Skeletal muscle satellite cell (primary cell): ENCODE data around the gene TBC1D3B.
"Not testable (repeated sequence)": the region's sequence is repeated elsewhere in the genome, so short reads cannot be mapped to it uniquely, and the experiment has no call there.

Experiments used
- H3K27me3 ChIP-seq: 2 replicates; pipeline ENCODE4 v1.7.0; 2013; ENCODE audit warnings: low read length; ENCODE audit not compliant: control insufficient read depth, insufficient read depth
- H3K36me3 ChIP-seq: 2 replicates; pipeline ENCODE4 v1.7.0; 2013; ENCODE audit warnings: mild to moderate bottlenecking, control low read depth, low read length; ENCODE audit not compliant: insufficient read depth
- H3K4me1 ChIP-seq: 2 replicates; pipeline ENCODE4 v1.7.0; 2013; ENCODE audit warnings: low read length; ENCODE audit not compliant: control insufficient read depth, insufficient read depth
- H3K4me2 ChIP-seq: 2 replicates; pipeline ENCODE4 v1.7.0; 2013; ENCODE audit warnings: mild to moderate bottlenecking, low read length
- H3K4me3 ChIP-seq: 2 replicates; pipeline ENCODE4 v1.7.0; 2013; ENCODE audit warnings: low read length
- H3K9ac ChIP-seq: 2 replicates; pipeline ENCODE4 v1.7.0; 2013; ENCODE audit warnings: mild to moderate bottlenecking, low read depth, low read length, moderate library complexity
- H3K9me3 ChIP-seq: replicated peaks from 2 replicates; pipeline ENCODE4 v1.7.0; 2013; ENCODE audit warnings: mild to moderate bottlenecking, control low read depth, low read length

Gene TBC1D3B

DNA sequence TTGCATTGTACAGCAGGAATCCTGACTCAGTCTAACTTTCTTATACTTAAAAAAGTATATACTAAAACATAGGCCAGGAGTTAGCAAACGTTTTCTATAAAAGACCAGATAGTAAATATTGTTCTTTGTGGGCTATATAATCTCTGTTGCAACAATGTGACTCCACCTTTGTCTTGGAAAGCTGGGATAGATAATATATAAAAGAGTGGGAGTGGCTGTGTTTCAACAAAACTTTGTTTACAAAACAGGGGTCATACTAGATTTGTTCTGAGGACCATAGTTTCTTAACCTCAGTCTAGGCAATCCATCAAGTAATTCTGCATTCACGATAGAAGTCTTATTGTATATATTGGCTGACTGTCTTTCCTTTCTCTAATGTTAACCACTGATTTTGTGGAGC, 9.0 kb upstream of the TBC1D3B start:
- no peak overlapping the region for H3K4me3 ChIP-seq
- no peak overlapping the region for H3K9ac ChIP-seq
- peaks cover 16% of the 10 kb centered on the region for H3K27me3 ChIP-seq
- no peaks in the 10 kb centered on the region for H3K9me3 ChIP-seq
- H3K36me3 ChIP-seq: no peaks in the 10 kb centered on the region
- H3K4me1 ChIP-seq: peaks cover 4% of the 10 kb centered on the region
- no peak overlapping the region for H3K4me2 ChIP-seq

DNA sequence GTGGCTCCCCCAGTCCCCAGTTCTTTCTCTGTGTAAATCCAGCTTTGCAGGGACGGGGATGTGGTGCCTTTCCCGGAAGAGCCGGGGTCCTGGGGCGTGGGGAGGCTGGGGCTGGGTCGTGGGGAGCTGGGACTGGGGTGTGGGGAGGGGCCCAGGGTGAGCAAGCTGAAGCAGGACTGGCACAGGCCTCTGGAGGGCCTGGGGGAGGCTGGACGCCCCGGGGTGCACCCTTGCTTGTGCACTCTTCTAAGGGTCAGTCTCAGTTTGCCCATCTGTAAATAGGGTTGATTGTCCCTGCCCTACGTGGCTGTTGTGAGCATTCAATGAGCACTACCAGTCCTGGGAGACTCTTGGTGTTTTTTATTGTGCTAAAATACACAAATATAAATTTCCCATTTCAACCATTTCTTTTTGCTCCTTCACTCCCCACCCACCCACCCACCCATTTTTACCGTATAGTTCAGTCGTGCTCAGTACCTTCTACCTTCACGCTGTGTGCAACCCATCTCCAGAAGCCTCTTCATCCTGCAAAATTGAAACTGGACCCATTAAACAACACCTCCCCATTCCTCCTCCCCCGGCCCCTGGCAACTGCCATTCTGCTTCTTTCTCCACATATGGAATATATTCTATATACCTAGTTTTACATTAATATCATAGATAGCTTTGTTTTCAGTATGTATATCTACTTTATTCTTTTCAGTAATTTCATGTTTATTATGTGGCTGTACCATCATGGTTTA, 7.8 kb upstream of the TBC1D3B start:
- Histone ChIP-seq H3K4me1 (peaks cover 4% of the 10 kb centered on the region), H3K27me3 (peaks cover 16% of the 10 kb centered on the region), H3K9ac (no peak overlapping the region), H3K9me3 (no peaks in the 10 kb centered on the region), H3K4me2 (peak overlapping the region; percentile 79), H3K36me3 (no peaks in the 10 kb centered on the region), H3K4me3 (no peak overlapping the region)

DNA sequence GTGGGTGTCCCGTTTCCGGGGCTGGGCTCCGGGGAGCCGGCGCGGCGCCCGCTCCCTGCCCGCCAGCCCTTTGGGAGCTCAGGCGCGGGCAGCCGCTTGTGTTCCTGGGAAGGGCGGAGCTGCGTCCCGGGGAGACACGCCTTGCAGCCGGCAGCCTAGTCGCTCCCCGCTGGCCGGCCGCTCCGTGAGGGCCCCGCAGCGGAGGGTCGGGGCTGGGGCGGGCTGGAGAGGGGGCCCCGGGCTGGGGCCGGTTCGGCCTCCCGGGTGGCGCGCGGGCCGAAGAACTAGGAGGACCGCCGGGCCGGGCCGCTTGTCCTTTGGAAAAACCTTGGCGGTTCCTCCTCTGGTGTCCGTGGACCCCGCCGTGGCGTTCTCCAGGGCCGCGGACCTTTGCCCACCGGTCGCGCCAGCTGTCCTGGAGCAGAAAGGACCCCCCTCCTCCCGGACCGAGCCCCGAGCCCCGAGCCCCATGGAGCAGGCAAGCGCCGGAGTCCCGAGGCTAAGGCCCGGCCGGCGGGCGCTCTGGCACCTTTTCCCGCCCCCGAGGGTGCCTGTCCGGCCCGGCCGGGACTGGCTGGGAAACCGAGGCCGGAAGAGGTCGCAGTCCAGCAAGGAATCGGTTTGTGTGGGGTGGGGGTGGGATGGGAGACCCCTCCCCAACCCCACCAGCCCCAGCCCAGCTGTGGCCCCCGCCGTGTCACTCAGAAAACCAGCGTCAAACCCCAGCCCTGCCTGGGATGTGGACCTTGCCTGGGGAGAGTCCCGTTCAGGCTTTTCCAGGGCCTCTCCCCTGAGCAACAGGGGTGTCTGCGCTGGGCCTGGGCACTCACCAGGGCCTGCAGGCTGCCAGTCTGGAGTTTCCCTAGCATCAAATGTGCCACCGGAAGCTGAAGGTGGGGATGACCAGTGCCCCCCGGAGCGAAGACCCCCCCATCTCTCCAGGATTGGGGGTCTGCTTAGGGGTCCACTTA, 6.8 kb upstream of the TBC1D3B start:
- H3K9me3 ChIP-seq: no peaks in the 10 kb centered on the region
- H3K27me3 ChIP-seq: peaks cover 16% of the 10 kb centered on the region
- peak overlapping the region; percentile 68 for H3K9ac ChIP-seq
- peak overlapping the region; percentile 61 for H3K4me3 ChIP-seq
- no peaks in the 10 kb centered on the region for H3K36me3 ChIP-seq
- peaks cover 4% of the 10 kb centered on the region for H3K4me1 ChIP-seq
- peak overlapping the region; percentile 79 for H3K4me2 ChIP-seq

DNA sequence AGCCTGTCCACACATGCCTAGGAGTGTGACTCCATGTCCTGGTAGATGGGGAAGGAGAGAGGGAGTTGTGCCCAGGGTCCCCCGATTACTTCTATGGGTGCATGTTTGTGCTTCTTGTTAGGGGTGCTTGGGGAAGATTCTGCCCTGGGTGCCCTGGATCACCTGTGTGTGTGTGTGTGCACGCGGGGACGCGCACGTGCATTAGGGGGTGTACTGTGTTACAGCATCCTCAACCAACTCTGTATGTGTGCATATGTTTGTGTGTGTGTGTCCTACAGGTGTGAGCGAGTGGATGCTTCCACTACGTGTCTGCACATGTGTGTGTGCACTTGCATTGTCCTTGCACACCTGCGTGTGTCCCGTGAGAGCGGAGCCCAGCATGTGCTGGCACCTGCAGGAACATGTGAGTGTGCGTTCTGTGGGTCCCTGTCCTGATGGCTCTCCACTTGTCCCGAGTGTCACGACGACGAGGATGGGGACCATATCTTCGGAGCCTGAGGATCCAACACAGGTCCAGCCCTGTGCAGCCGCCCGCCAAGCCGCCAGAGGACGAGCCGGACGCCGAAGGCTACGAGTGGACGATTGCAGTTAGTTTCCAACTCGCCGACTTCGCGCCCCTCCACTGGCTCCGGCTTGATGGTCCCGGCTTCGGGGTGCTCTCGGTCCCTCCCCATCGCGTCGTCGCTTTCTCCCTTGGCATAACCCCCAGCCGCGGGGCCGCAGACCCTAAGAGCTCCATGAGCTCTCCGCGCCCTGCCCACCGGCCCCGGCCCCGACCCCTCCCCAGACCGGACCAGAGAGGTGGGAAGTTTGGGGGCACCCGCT, 6.0 kb upstream of the TBC1D3B start:
- Histone ChIP-seq H3K4me1 (peaks cover 4% of the 10 kb centered on the region), H3K4me3 (peak overlapping the region; percentile 61), H3K36me3 (no peaks in the 10 kb centered on the region), H3K9me3 (no peaks in the 10 kb centered on the region), H3K27me3 (peaks cover 16% of the 10 kb centered on the region), H3K9ac (peak overlapping the region; percentile 68), H3K4me2 (peak overlapping the region; percentile 79)

DNA sequence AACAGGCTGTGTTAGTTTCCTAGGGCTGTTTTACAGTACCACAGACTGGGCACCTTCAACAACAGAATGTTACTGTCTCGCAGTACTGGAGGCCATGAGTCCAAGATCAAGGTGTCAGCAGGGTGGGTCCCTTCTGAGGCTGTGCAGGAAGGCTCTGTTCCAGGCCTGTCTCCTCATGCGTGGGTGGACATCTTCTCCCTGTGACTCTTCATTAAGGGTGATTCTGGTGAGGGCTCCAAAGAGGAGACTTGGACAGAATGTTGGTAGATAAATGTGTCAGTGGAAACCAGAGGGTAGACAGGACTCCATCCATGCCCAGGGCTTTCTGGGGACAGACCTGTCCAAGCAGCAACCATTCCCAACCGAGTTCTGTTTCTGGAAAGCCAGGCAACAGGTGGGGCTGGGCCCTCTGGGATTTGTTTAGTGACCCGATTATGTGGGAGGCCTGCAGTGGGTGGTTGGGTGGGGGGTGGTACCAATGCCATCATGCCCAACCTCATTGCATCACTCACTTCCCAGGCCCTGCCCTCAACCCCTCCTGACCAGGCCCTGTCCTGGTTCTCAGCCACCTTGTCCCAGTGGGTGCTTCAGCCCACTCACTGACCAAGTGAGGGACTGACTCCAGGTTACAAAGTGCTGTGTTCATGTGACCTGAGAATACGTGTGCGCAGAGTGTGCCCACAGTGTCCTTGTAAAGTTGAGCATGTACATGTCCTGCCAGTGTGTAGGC, 5.2 kb upstream of the TBC1D3B start:
- H3K9ac ChIP-seq, H3K4me1 ChIP-seq, H3K4me3 ChIP-seq, H3K4me2 ChIP-seq, H3K9me3 ChIP-seq, H3K36me3 ChIP-seq: not testable (repeated sequence)
- H3K27me3 ChIP-seq: peaks cover 16% of the 10 kb centered on the region

DNA sequence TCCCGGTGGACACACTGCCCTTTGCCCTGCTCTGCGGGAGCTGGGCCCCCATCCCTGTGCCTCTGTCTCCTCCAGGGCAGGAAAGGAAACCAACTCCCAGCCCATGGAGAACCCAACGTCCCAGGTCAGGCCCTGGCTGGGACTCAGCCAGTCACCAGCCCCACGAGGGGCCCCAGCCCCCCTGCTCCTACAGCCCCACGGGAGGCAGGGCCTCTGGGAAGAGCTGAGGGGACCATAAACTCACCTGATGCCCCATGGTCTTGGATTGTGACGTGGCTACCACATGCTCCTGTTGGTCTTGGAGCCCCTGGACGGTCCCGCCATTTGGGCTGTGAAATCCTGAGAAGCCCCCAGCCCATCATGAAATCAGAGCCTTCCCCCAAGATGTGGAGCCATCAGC, 7.6 kb downstream of the TBC1D3B start:
- H3K4me2 ChIP-seq, H3K36me3 ChIP-seq, H3K4me1 ChIP-seq, H3K9ac ChIP-seq, H3K9me3 ChIP-seq, H3K27me3 ChIP-seq, H3K4me3 ChIP-seq: not testable (repeated sequence)

DNA sequence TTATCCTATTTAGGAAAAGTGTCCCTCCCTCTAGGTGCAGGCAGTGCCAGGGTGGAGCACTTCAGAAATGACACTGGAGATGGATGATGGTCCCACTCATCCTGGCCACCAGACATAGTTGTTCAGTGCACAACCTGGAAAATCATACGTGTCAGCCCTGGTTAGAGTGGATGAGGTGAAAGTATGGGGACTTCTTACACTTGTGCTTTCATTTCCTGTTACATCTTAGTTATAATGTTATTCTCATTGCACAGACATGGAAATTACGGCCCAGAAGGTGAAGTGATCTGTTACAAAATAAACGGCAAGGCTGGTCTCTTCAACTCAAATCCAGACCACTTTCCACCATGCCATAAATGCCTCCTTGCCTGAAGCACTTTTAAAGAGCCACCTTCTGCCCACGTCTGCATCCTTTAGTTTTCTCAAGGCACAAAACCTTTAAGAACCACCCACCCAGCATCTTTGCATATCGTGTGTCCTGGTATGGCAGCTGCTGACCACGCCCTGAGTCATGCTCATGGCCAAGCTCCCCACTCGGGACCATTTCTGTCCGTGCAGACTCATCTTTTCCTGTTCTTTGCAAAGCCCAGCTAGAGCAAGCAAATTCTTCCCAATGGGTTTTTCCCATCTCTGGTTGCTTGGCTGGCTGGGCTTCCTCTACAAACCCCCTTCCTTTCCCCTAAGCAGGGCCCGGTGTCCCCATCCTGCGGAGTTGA, 22.4 kb downstream of the TBC1D3B start:
- Histone ChIP-seq H3K36me3 (no peaks in the 10 kb centered on the region), H3K27me3 (peaks cover 20% of the 10 kb centered on the region), H3K9ac (no peak overlapping the region), H3K4me1 (peaks cover 2% of the 10 kb centered on the region), H3K4me3 (no peak overlapping the region), H3K9me3 (no peaks in the 10 kb centered on the region), H3K4me2 (no peak overlapping the region)

DNA sequence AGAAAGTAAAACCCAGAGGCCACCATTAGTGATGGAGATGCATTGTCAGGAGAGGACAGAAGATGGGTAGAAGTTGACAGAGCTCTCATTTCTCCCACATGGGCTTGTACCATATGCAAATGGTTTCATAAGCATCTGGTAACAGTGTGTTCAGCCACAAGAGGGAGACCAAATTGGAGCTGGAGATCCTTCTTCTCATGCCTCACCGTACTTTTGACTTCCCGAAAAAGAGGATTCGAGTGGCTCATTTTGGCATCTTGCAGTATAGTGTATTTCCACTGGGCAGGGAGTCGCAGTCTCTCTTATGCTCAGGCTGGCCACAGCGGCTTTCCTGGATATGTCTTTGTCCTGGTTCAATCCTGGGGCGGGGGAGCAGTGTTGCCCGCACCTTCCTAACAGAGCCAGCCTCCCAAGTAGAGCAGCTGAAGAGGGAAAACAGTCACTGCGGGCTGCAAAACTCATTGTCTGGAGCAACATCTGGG, 23.8 kb downstream of the TBC1D3B start:
- Histone ChIP-seq H3K4me3 (no peak overlapping the region), H3K9me3 (no peaks in the 10 kb centered on the region), H3K27me3 (peaks cover 21% of the 10 kb centered on the region), H3K4me2 (no peak overlapping the region), H3K4me1 (peaks cover 3% of the 10 kb centered on the region), H3K9ac (no peak overlapping the region), H3K36me3 (no peaks in the 10 kb centered on the region)

DNA sequence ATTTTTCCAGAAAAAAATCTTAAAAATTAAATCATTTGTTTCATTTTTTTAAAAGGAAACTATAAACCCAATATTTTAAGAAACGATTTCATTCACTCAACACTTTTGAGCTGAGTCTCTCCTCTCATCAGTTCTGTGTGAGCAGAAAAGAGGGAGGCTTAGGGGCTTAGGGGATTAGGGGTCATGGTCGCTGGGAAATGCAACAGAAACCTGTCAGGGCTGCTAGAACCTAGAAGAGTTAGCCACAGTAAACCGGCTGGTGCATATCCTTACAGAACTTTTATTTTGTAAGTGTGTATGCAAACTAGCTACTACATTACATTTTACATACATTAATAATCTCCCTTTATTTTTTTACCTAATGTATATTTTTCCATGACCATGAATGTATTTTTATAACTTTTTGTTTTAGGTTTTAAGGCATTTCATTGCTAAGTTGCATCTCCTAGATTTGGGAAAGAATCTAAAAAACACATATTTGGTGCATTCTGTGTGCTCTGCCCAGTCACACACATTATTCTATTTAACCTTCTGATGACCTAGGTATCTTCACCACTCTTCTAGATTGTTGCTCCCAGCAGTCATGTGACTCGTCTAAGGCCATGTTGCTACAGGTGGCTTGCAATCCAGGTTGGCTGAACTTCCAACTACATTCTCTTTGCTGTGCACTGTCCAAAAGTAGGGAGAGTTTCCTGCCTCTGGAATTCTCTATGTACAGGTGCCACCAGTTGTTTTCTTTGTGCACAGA, 24.4 kb downstream of the TBC1D3B start:
- H3K36me3 ChIP-seq: no peaks in the 10 kb centered on the region
- H3K9me3 ChIP-seq: no peaks in the 10 kb centered on the region
- H3K4me2 ChIP-seq: no peak overlapping the region
- peaks cover 3% of the 10 kb centered on the region for H3K4me1 ChIP-seq
- peaks cover 28% of the 10 kb centered on the region for H3K27me3 ChIP-seq
- H3K4me3 ChIP-seq: no peak overlapping the region
- no peak overlapping the region for H3K9ac ChIP-seq
